Hepatocyte (in vitro differentiated cells): ENCODE results near the gene SLC26A1.

ENCODE experiments used
- CTCF ChIP-seq: fragments of 200-600 bp; sonication (generic); IDR thresholded peaks from 2 replicates; pipeline ENCODE4 v1.5.1; 2016; ENCODE audit warnings: antibody characterized with exemption, mild to moderate bottlenecking; ENCODE audit not compliant: poor library complexity
- EZH2 ChIP-seq: fragments of 200-600 bp; sonication (generic); IDR thresholded peaks from 2 replicates; pipeline ENCODE4 v1.6.1; 2016; ENCODE audit warnings: antibody characterized with exemption, mild to moderate bottlenecking, borderline replicate concordance
- EZH2phosphoT487 ChIP-seq: fragments of 200-600 bp; sonication (generic); IDR thresholded peaks from one replicate; pipeline ENCODE4 v1.6.1; 2018; ENCODE audit warnings: antibody characterized with exemption, mild to moderate bottlenecking, low read depth, moderate library complexity; ENCODE audit not compliant: unreplicated experiment, severe bottlenecking

GRCh38 chr4:1031956-1032795, 39.0 kb upstream of the SLC26A1 start:
- TF ChIP-seq CTCF (no peak), EZH2 (no peak), EZH2phosphoT487 (no peak)
